OCI-LY1 (cell line): ENCODE results near the gene CCL13.

Source experiments
- H2AFZ ChIP-seq: fragments of 200-600 bp; sonication (generic), shearing (Covaris generic); 2 replicates; pipeline ENCODE4 v1.6.0; 2014; ENCODE audit warnings: antibody characterized with exemption, mild to moderate bottlenecking, low read length
- H3F3A ChIP-seq: fragments of 200-600 bp; sonication (generic), shearing (Covaris generic); 2 replicates; pipeline ENCODE4 v1.6.0; 2014; ENCODE audit warnings: mild to moderate bottlenecking, antibody characterized with exemption, low read length, moderate library complexity; ENCODE audit not compliant: insufficient read depth
- H3K27ac ChIP-seq: fragments of 200-600 bp; sonication (generic); 2 replicates; pipeline ENCODE4 v1.5.1; 2014; ENCODE audit warnings: low read length, mixed run types, mild to moderate bottlenecking, low read depth; ENCODE audit not compliant: poor library complexity, severe bottlenecking
- H3K27me3 ChIP-seq: fragments of 200-600 bp; sonication (generic); 2 replicates; pipeline ENCODE4 v1.6.0; 2014; ENCODE audit warnings: antibody characterized with exemption, mild to moderate bottlenecking, low read length, moderate library complexity; ENCODE audit not compliant: insufficient read depth
- H3K36me3 ChIP-seq: fragments of 200-600 bp; sonication (generic); 2 replicates; pipeline ENCODE4 v1.6.1; 2014; ENCODE audit warnings: mild to moderate bottlenecking, antibody characterized with exemption, low read length, moderate library complexity, mixed read lengths; ENCODE audit not compliant: insufficient read depth
- H3K4me1 ChIP-seq: fragments of 200-600 bp; sonication (generic); 2 replicates; pipeline ENCODE4 v1.5.1; 2014; ENCODE audit warnings: mild to moderate bottlenecking, low read length, moderate library complexity; ENCODE audit not compliant: insufficient read depth, severe bottlenecking
- H3K4me2 ChIP-seq: fragments of 200-600 bp; sonication (generic), shearing (Covaris generic); 2 replicates; pipeline ENCODE4 v1.6.1; 2014; ENCODE audit warnings: low read length
- H3K4me3 ChIP-seq: fragments of 200-600 bp; sonication (generic); 2 replicates; pipeline ENCODE4 v1.5.1; 2014; ENCODE audit warnings: low read length, low read depth, mild to moderate bottlenecking, mixed read lengths; ENCODE audit not compliant: poor library complexity, severe bottlenecking
- H3K79me2 ChIP-seq: fragments of 200-600 bp; shearing (Covaris generic); 2 replicates; pipeline ENCODE4 v1.6.1; 2016; ENCODE audit warnings: mixed run types, low read length, mixed read lengths; ENCODE audit not compliant: insufficient read depth
- H3K9ac ChIP-seq: fragments of 200-600 bp; sonication (generic), shearing (Covaris generic); 2 replicates; pipeline ENCODE4 v1.6.1; 2014; ENCODE audit warnings: mild to moderate bottlenecking, low read length, mixed read lengths
- H3K9me2 ChIP-seq: fragments of 200-600 bp; sonication (generic), shearing (Covaris generic); 2 replicates; pipeline ENCODE4 v1.6.1; 2014; ENCODE audit warnings: low read depth, mild to moderate bottlenecking, low read length, mixed read lengths
- H3K9me3 ChIP-seq: fragments of 200-600 bp; shearing (Covaris generic); 2 replicates; pipeline ENCODE4 v1.6.1; 2014; ENCODE audit warnings: low read length, mixed read lengths
- H4K20me1 ChIP-seq: fragments of 200-600 bp; sonication (generic), shearing (Covaris generic); 2 replicates; pipeline ENCODE4 v1.6.0; 2016; ENCODE audit warnings: mild to moderate bottlenecking, low read length; ENCODE audit not compliant: insufficient read depth
- CTCF ChIP-seq: fragments of 200-600 bp; sonication (generic), shearing (Covaris generic); IDR thresholded peaks from 2 replicates; pipeline ENCODE4 v1.5.1; 2017; ENCODE audit warnings: mild to moderate bottlenecking, antibody characterized with exemption, low read length, moderate library complexity, mixed read lengths
- EZH2 ChIP-seq: fragments of 200-600 bp; sonication (generic), shearing (Covaris generic); IDR thresholded peaks from 2 replicates; pipeline ENCODE4 v1.8.0; 2017; ENCODE audit warnings: borderline replicate concordance, mixed run types, mild to moderate bottlenecking, antibody characterized with exemption, low read length, moderate library complexity, mixed read lengths

CCL13 gene

DNA sequence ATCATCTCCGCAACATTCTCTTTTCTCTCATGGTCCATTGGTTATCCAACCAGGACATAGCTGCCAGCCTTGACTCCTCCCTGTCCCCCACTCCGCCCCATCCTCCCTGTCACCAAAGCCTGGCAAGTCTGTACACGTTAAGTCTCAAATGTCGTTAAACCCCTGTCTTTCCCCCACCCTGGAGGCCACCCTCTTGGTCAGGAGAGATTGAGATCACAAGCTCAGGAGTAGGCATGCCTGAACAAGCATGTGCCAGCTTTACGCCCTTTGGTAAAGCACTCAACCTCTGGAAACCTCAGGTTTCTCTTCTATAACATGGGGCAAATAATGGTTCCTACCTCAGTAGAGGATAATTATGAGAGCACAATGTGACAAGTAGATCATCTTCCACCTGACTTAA is 44.9 kb downstream of the CCL13 start:
- TF ChIP-seq EZH2: no peak
- no peak for TF ChIP-seq CTCF
- Histone ChIP-seq H3K27ac (no peak overlapping the region), H3K79me2 (no peaks in the 10 kb centered on the region), H3K27me3 (no peaks in the 10 kb centered on the region; the same call in 1 of the 2 replicates), H3K36me3 (no peaks in the 10 kb centered on the region), H3K9me3 (no peaks in the 10 kb centered on the region), H3K9ac (no peak overlapping the region), H2AFZ (no peak overlapping the region), H3K9me2 (no peaks in the 10 kb centered on the region), H3K4me3 (no peak overlapping the region), H3K4me2 (no peak overlapping the region), H3F3A (no peaks in the 10 kb centered on the region), H4K20me1 (no peaks in the 10 kb centered on the region), H3K4me1 (no peaks in the 10 kb centered on the region)

DNA sequence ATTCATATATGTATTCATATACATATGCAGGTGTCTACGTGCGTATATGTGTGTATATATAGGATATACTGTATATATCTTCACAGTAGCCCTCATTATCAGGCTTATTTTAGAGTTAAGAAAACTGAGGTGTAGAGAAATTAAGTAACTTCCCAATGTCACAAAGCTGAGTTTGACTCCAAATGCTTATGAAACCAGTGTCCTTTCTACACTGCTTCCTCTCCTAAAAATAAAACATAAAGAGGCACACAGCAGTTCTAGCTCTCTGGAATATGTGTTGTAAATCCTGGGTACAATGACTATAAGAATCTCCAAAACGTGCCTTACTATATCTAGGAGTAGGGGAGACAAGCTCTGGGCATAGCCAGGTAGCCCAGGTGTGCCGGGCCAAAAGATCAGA is 46.7 kb downstream of the CCL13 start:
- no peak for TF ChIP-seq CTCF
- no peak for TF ChIP-seq EZH2
- H3K9ac ChIP-seq: no peak overlapping the region
- H4K20me1 ChIP-seq: no peaks in the 10 kb centered on the region
- no peaks in the 10 kb centered on the region for H3F3A ChIP-seq
- no peaks in the 10 kb centered on the region for H3K9me3 ChIP-seq
- H3K4me3 ChIP-seq: no peak overlapping the region
- H3K79me2 ChIP-seq: no peaks in the 10 kb centered on the region
- no peaks in the 10 kb centered on the region for H3K36me3 ChIP-seq
- no peak overlapping the region for H3K27ac ChIP-seq
- H3K9me2 ChIP-seq: no peaks in the 10 kb centered on the region
- H3K4me1 ChIP-seq: no peaks in the 10 kb centered on the region
- no peak overlapping the region for H2AFZ ChIP-seq
- H3K4me2 ChIP-seq: no peak overlapping the region
- no peaks in the 10 kb centered on the region; the same call in 1 of the 2 replicates for H3K27me3 ChIP-seq

DNA sequence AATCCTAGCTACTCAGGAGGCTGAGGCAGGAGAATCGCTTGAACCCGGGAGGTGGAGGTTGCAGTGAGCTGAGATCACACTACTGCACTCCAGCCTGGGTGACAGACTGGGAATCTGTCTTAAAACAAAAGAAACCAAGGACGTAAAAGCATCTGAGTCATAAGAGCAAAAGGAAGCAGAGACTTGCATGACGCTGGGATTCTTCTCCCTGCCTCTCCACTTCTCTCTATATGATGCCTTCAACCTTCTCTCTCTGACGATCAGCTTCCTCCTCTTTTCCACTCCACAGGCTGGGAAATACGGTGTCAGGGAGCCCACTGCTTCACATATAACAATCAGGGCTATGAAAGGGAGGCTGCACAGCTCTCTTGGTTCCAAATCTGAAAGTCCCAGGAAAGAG is 49.9 kb downstream of the CCL13 start:
- Histone ChIP-seq H3K4me3 (no peak overlapping the region), H3K9ac (no peak overlapping the region), H4K20me1 (no peaks in the 10 kb centered on the region), H3F3A (no peaks in the 10 kb centered on the region), H3K27ac (no peak overlapping the region), H3K9me3 (no peaks in the 10 kb centered on the region), H3K79me2 (no peaks in the 10 kb centered on the region), H3K27me3 (no peaks in the 10 kb centered on the region), H3K36me3 (no peaks in the 10 kb centered on the region), H2AFZ (no peak overlapping the region), H3K4me1 (no peaks in the 10 kb centered on the region), H3K4me2 (no peak overlapping the region), H3K9me2 (no peaks in the 10 kb centered on the region)
- TF ChIP-seq CTCF: no peak
- no peak for TF ChIP-seq EZH2
